ENCODE results near the gene EPS8L2.
A peak's percentile ranks its signal among the peaks of the same experiment; 100 is the strongest.
"Not testable (repeated sequence)": the region's sequence is repeated elsewhere in the genome, so short reads cannot be mapped to it uniquely, and the experiment has no call there.

EPS8L2 gene

DNA sequence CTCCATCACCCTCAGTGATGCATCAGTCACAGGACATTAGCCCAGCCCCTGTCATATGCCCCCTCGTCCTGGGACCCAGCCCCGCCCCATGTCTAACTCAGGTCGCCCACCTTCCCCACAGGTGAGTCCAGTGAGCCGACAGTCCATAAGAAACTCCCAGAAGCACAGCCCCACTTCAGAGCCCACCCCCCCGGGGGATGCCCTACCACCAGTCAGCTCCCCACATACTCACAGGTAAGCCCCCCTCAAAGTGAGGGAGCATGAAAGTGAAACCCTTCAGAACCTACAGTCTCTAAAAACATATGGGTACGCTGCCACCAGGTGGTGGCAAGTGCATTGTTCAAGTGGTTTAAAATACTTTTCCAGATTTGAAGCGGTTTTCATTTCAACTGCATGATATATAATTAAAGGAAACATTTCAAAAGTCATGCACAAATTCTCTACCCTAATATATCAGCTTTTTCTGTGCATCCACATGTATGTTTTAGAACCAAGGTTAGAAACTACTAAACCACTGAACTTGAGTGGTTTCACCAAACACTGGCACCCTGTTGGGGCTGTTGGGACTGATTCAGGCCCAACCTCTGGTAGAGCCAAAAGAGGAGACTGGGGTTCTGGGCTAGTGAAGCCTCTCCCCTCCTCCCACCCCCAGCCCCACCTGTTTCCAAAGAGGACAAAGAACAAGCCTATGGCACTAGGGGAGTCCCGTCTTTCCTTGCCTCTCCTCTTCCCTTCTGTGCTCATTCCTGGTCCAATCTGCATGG lies 17.3 kb downstream of the EPS8L2 start:
- DNase-seq (ENCODE audit: insufficient read length, low spot score) (no peak), FAIRE-seq (peak; percentile 93)

GRCh38 chr11:724049-724777 lies 18.2 kb downstream of the EPS8L2 start:
- FAIRE-seq (no peak), DNase-seq (ENCODE audit: insufficient read length, low spot score) (no peak)

DNA sequence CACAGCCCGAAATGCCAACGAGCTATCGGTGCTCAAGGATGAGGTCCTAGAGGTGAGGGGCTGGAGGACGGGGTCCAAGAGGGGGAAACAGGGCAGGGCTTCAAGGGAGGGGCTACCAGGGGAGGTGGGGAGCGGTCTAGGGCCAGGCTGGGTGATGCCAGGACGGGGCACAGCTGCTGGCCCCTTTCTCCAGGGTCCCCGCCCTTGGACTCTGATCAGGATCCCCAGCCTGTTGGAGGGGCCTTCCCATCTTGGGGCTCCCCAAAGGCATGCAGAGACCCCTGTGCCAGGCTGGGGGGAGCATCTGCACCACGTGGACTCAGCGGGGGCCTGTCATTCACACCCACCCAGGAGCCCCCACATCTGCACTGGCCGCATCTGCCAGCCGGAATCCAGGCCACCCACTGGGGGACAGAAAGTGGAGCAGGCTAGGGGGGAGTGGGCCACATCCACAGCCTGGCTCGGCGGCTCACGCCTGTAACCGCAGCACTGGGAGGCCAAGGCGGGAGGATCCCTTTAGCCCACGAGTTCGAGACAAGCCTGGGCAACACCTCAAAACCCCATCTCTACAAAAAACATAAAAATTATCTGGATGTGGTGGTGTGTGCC lies 18.9 kb downstream of the EPS8L2 start:
- no peak for FAIRE-seq
- DNase-seq (ENCODE audit: insufficient read length, low spot score), result no peak

- FAIRE-seq (no peak), DNase-seq (ENCODE audit: insufficient read length, low spot score) (no peak)
Observed at GRCh38 chr11:725624-726202, 19.7 kb downstream of the EPS8L2 start.

- DNase-seq (ENCODE audit: insufficient read length, low spot score) (no peak), FAIRE-seq (peak; percentile 77)
Observed at GRCh38 chr11:726278-727220, 20.5 kb downstream of the EPS8L2 start.

DNA sequence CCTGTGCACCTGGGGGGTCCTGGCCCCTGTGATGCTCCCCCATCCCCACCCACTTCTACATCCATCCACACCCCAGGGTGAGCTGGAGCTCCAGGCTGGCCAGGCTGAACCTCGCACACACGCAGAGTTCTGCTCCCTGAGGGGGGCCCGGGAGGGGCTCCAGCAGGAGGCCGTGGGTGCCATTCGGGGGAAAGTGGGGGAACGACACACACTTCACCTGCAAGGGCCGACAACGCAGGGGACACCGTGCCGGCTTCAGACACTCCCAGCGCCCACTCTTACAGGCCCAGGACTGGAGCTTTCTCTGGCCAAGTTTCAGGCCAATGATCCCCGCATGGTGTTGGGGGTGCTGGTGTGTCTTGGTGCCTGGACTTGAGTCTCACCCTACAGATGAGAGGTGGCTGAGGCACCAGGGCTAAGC lies 21.3 kb downstream of the EPS8L2 start:
- DNase-seq (ENCODE audit: insufficient read length, low spot score) (no peak), FAIRE-seq (no peak)

DNA sequence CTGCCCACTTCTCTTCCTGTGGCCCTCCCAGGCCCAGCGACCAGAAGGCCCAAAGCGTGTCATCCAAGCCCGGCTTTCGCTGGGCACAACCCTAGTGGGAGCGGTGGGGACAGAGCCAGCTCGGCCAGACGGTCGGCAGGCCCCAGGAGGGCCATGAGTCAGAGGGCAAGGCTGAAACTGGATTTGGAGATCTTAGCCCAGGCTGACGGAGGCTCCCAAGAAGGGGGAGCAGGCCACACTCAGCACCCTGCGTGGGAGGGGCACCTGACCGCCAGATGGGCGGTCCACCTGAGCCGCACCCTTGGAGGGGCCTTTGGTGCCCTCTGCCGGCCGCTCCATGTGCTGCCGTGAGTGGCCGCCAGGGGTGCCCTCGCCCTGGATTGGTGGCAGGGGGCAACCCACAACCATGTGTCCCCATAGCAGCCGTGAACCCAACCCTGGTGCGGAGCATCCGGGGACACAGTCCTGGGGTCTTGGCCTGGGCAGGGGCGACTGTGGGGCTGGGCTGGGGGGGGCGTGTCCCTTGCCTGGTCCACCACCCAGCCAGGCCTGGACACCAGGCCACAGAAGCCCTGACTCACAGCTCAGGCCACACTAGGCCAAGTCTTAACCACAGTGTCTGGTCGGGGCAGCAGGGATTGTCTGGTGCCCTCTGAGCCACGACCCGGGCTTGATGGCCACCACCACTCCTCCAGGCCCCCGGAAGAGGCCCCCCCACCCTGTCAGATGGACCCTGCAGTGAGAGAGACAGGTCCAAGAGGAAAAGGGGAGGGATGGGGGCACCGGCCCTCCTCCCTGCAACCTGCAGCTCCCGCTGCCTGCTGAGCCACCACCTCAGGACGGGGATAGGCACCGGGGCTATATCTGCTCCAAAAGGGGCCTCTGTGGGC lies 22.1 kb downstream of the EPS8L2 start:
- FAIRE-seq, result no peak
- peak; percentile 97 for DNase-seq (ENCODE audit: insufficient read length, low spot score)

DNA sequence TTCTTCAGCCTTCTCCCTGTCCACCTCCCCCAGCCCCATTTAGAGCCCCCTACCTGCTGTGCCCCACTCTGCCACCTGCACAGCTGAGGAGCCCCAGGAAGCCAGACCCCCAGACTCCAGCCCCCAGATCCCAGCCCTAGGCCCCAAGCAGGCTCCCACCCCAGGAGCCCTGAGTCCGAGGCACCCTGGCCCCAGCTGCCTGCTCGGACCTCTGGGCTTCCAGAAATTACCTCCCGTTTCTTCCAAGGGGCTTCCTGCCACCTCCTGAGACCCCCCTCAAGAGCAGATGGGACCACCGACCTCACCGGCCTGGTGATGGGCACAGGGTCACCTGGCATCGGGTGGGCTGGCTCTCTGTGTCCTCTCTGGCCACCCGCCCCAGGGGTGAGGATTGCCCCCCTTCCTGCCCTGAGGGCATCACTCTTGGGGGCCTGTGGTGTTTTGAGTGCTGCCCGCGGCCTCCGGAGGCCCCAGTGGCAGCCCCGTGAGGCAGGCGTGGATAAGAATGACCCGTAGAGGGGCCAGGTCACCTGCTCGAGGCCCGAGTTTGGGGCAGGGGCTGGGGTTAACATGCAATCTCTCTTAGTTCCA lies 23.0 kb downstream of the EPS8L2 start:
- FAIRE-seq (no peak), DNase-seq (ENCODE audit: insufficient read length, low spot score) (no peak)

DNA sequence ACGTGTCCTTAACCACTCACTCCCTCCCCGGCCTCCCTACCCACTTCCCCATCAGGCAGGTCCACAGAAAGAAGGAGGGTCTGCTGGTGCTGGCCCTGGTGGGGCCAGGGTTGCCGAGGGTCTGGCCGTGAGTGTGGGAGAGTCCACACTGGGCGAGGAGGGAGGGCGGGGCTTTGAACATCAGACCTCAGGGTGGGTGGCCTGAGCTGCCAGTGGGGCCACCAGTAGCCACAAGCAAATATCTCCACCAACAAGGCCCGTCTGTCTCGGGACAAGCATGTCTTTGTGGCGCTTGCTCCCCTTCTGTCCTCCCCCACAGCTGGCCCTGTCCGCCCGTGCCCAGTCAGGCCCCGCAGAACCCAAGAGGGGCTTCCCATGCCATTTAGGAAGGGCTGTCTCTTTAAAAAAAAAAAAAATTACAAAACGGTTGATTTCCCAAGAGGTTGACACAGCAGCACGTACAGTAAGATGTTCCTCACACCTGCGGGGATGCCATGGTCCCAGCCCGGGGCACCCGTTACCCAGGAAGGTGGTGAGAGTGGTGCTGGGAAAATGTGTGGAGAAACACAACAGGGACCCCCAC lies 23.6 kb downstream of the EPS8L2 start:
- no peak for FAIRE-seq

GRCh38 chr11:733072-733471 lies 27.0 kb downstream of the EPS8L2 start:
- no peak for FAIRE-seq
- DNase-seq (ENCODE audit: insufficient read length, low spot score), result no peak

More for the DNA sequence above, 23.6 kb downstream of the EPS8L2 start:
- DNase-seq (ENCODE audit: insufficient read length, low spot score), result no peak

- not testable (repeated sequence) for FAIRE-seq; DNase-seq (ENCODE audit: insufficient read length, low spot score)
Observed at GRCh38 chr11:734541-734940, 28.5 kb downstream of the EPS8L2 start.

GRCh38 chr11:737366-737765 lies 31.3 kb downstream of the EPS8L2 start:
- FAIRE-seq, result no peak
- DNase-seq (ENCODE audit: insufficient read length, low spot score), result no peak

DNA sequence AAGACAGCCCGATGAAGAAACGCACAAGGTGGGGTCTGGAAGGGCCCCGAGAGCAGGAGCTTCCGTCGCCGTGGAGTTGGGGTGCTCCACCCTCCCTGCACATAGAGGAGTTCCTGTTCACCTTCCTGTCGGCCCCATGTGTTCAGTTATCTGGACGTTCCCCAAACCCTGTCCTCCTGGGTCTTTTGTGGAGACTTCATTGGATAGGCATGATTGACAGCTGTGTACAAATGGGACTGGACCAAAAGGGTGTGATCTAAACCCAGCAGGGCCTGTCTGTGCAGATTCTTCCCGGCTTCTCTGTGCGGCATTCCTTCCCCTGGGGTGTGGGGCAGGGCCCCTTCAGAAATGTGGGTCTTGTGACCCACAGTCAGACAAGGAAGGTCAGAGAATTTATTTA lies 31.9 kb downstream of the EPS8L2 start:
- FAIRE-seq; DNase-seq (ENCODE audit: insufficient read length, low spot score): not testable (repeated sequence)

DNA sequence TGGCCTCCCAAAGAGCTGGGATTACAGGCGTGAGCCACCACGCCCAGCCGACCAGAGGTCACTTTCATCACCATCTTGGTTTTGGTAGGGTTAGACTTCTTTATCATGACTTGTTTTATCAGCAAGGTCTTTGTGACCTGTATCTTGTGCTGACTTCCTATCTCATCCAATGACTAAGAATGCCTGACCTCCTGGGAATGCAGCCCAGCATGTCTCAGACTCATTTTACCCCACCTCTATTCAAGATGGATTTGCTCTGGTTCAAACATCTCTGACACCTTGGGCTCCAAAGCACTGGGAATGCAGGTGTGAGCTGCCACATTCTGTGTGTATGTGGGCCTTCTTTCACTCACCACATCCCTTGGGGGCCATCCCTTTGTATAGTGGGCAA lies 36.1 kb downstream of the EPS8L2 start:
- FAIRE-seq, result no peak

GRCh38 chr11:742571-743201 lies 36.7 kb downstream of the EPS8L2 start:
- no peak for FAIRE-seq
- DNase-seq (ENCODE audit: insufficient read length, low spot score), result no peak

More for the DNA sequence above, 36.1 kb downstream of the EPS8L2 start:
- no peak for DNase-seq (ENCODE audit: insufficient read length, low spot score)

GRCh38 chr11:745428-745827 lies 39.4 kb downstream of the EPS8L2 start:
- FAIRE-seq (no peak), DNase-seq (ENCODE audit: insufficient read length, low spot score) (no peak)

DNA sequence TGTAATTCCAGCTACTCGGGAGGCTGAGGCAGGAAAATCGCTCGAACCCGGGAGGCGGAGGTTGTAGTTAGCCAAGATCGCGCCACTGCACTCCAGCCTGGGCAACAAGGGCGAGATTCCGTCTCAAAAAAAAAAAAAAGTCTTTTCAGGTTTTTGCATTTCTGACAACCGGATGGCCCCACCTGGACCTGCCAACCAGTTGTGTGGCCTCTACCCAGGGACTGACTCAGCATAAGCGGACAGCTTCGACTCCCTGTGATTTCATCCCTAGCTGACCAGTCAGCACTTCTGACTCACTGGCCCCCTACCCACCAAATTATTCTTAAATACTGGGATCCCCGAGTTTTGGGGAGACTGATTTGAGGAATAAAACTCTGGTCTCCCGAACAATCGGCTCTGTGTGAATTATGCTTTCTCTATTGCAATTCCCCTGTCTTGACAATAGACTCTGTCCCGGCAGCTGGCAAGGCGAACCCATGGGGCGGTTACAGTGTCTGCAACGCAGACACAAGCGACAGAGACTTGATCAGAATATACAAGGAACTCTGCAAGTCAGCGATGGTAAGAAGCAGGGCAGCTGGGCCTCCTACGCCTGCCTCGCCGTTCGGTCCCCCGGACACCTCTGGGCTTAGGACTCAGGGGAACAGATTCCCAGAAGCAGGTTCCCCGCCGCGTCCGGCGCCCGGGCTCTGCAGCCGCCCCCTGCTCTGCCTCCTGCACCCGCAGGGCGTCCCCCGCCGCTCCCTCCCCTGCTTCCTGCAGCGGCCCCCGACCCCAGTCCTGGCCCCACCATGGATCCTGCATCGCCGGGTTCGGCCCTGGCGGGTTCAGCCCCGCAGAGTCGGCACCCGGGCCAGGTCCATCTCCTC lies 40.5 kb downstream of the EPS8L2 start:
- FAIRE-seq (no peak), DNase-seq (ENCODE audit: insufficient read length, low spot score) (no peak)
